Measurements from ENCODE around the gene TRABD2B.
A peak's percentile ranks its signal among the peaks of the same experiment; 100 is the strongest.

TRABD2B gene

GRCh38 chr1:47742890-47743760, 254.1 kb downstream of the TRABD2B start:
- TF ChIP-seq CREB1 (IDR thresholded peaks at IDR 0.05; ENCODE audit: low read depth): no peak
- TF ChIP-seq ZBTB7A (IDR thresholded peaks at IDR 0.05; ENCODE audit: low read depth): no peak
- TF ChIP-seq FOXM1 (IDR thresholded peaks at IDR 0.05; ENCODE audit: borderline replicate concordance, low read depth): no peak
- TF ChIP-seq CEBPB (IDR thresholded peaks at IDR 0.05): no peak
- TF ChIP-seq NFIC (IDR thresholded peaks at IDR 0.05): no peak
- TF ChIP-seq MAX (IDR thresholded peaks at IDR 0.05): no peak
- TF ChIP-seq EGR1 (IDR thresholded peaks at IDR 0.05): no peak
- TF ChIP-seq, protein P1, sequence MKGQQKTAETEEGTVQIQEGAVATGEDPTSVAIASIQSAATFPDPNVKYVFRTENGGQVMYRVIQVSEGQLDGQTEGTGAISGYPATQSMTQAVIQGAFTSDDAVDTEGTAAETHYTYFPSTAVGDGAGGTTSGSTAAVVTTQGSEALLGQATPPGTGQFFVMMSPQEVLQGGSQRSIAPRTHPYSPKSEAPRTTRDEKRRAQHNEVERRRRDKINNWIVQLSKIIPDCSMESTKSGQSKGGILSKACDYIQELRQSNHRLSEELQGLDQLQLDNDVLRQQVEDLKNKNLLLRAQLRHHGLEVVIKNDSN (IDR thresholded peaks at IDR 0.05): no peak
- TF ChIP-seq TAF1 (IDR thresholded peaks at IDR 0.05; ENCODE audit: low read depth): no peak
- no peak for TF ChIP-seq RAD21 (IDR thresholded peaks at IDR 0.05; ENCODE audit: low read depth)
- TF ChIP-seq TCF12 (IDR thresholded peaks at IDR 0.05; ENCODE audit: low read depth): no peak
- TF ChIP-seq YY1 (IDR thresholded peaks at IDR 0.05; ENCODE audit: low read depth): no peak
- no peak for TF ChIP-seq EP300 (IDR thresholded peaks at IDR 0.05; ENCODE audit: borderline replicate concordance)
- no peak for TF ChIP-seq REST (IDR thresholded peaks at IDR 0.05; ENCODE audit: low read depth)
- TF ChIP-seq TEAD4 (IDR thresholded peaks at IDR 0.05): no peak

DNA sequence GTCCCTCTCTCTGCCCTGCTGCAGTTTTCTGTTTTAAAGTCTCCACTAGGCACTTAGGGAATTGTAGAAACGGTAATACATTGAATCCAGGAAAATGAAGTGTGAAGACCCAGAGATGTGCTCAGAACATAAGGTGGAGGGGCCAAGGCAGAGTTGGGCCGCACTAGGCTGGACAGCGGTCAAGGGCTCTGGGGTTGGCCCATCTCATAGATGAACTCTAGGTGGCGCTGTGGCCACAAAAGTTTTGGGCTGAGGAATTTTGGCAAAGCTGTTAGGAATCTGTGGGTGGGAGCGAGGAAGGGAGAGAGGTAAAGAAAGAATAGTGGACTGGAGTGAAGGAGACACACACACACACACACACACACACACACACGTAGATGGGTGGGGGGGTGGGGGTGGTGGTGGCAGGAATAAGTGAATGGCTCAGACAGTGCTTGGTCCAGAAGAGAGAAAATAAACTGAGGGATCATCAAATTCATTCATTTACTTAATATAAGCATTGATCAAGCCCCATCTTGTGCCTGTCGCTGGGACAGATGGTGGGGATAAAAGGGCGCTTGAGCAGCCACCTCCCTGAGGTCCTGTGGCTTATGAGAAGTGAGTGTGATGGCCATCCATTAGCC, 258.5 kb downstream of the TRABD2B start:
- TF ChIP-seq RAD21 (IDR thresholded peaks at IDR 0.05; ENCODE audit: low read depth) (peak; percentile 72), EP300 (IDR thresholded peaks at IDR 0.05; ENCODE audit: borderline replicate concordance) (no peak), REST (IDR thresholded peaks at IDR 0.05; ENCODE audit: low read depth) (peak; percentile 73)

- TF ChIP-seq ZBTB7A (IDR thresholded peaks at IDR 0.05; ENCODE audit: low read depth) (no peak), TCF12 (IDR thresholded peaks at IDR 0.05; ENCODE audit: low read depth) (no peak), TEAD4 (IDR thresholded peaks at IDR 0.05) (no peak), CREB1 (IDR thresholded peaks at IDR 0.05; ENCODE audit: low read depth) (no peak), TAF1 (IDR thresholded peaks at IDR 0.05; ENCODE audit: low read depth) (no peak), FOXM1 (IDR thresholded peaks at IDR 0.05; ENCODE audit: borderline replicate concordance, low read depth) (no peak), YY1 (IDR thresholded peaks at IDR 0.05; ENCODE audit: low read depth) (no peak)
These were observed 264.7 kb downstream of the TRABD2B start for GRCh38 chr1:47732489-47732888.

DNA sequence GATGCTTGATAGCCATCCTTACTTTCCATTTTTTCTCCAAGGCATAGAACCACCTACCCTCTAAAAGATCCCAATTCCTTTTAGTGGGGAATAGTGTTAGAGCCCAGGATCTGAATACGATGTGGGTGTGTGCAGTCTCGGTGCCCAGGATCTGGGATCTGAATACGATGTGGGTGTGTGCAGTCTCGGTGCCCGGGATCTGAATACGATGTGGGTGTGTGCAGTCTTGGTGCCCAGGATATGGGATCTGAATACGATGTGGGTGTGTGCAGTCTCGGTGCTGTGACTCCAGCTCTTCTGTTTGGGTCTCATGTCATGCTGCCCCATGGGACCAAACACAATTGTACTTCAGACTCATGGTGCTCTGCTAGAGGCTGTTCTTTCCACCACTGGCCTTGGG, 265.5 kb downstream of the TRABD2B start:
- TF ChIP-seq TEAD4 (IDR thresholded peaks at IDR 0.05) (no peak), FOXM1 (IDR thresholded peaks at IDR 0.05; ENCODE audit: borderline replicate concordance, low read depth) (no peak)

DNA sequence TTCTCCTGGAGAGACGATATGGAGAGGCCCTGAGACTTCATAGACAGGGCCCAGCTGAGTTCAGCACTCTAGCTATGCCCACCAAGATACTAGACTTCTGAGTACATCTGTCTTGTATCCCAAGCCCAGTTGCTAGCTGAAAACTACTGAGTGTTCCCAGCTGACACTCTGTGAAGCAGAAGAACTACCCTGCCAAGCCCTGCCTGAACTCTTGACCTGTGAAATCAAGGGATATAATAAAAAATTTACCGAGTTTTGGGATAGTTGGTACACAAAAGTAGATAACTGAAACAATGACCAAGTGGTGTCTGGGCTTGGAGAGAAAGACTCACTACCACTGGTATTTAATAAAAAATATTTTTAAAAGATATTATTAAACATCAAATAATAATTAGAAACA, 267.5 kb downstream of the TRABD2B start:
- TF ChIP-seq TAF1 (IDR thresholded peaks at IDR 0.05; ENCODE audit: low read depth) (no peak), EP300 (IDR thresholded peaks at IDR 0.05; ENCODE audit: borderline replicate concordance) (no peak), CREB1 (IDR thresholded peaks at IDR 0.05; ENCODE audit: low read depth) (no peak), NFIC (IDR thresholded peaks at IDR 0.05) (no peak), RAD21 (IDR thresholded peaks at IDR 0.05; ENCODE audit: low read depth) (no peak), CEBPB (IDR thresholded peaks at IDR 0.05) (no peak), FOXM1 (IDR thresholded peaks at IDR 0.05; ENCODE audit: borderline replicate concordance, low read depth) (no peak)

GRCh38 chr1:47727697-47728085, 269.5 kb downstream of the TRABD2B start:
- no peak for TF ChIP-seq YY1 (IDR thresholded peaks at IDR 0.05; ENCODE audit: low read depth)
- no peak for TF ChIP-seq TEAD4 (IDR thresholded peaks at IDR 0.05)
- no peak for TF ChIP-seq TAF1 (IDR thresholded peaks at IDR 0.05; ENCODE audit: low read depth)
- no peak for TF ChIP-seq CEBPB (IDR thresholded peaks at IDR 0.05)
- TF ChIP-seq, protein P1 (IDR thresholded peaks at IDR 0.05): no peak
- no peak for TF ChIP-seq RAD21 (IDR thresholded peaks at IDR 0.05; ENCODE audit: low read depth)
